Lower leg skin (tissue), 4 donors: ENCODE data around the gene OGDHL. TPM values are rescaled to one million over a fixed set of nuclear protein-coding genes. Genes with fewer than 3 reads are reported as not detected.

Experiments used
- DNase-seq, 2 donors: peaks; one replicate each; pipeline ENCODE4 v3.0.0-alpha.2; 2019; ENCODE audit warnings: low spot score in 2 of 2
- H3K4me3 ChIP-seq: fragments of 200-600 bp; sonication (generic); 2 replicates; pipeline ENCODE4 v1.5.1; 2017; ENCODE audit warnings: mild to moderate bottlenecking, low read depth; ENCODE audit not compliant: poor library complexity, severe bottlenecking
- POLR2A ChIP-seq, 2 donors: fragments of 450-650 bp; IDR thresholded peaks; one replicate each; pipeline ENCODE4 v1.6.1; 2016 to 2017; ENCODE audit warnings: antibody characterized with exemption in 2 of 2, mild to moderate bottlenecking in 1 of 2, moderate library complexity in 1 of 2
- WGBS, 2 donors: methylation state at CpG; one replicate each; pipeline ENCODE4 v1.1.5; 2018; 5-methylcytosine and 5-hydroxymethylcytosine counted together
- intact Hi-C: fragments of 100-400 bp; cut with DNase I; formaldehyde crosslinking; loops from one replicate; pipeline ENCODE4 v1.15.0; 2023; ENCODE audit warnings: low total_unique reads
- total RNA-seq, 4 donors: library from RNA; depleted of rRNA; stranded (reverse); fragments of >200 nt; gene quantifications; one replicate each; pipeline ENCODE4 v1.1.0, GENCODE V29; 2016
- TF ChIP-seq, protein P1 (sequence below), 3 donors: fragments of 450-650 bp; IDR thresholded peaks; one replicate each; pipeline ENCODE4 v1.5.1; 2016; ENCODE audit warnings: antibody characterized with exemption in 3 of 3, mild to moderate bottlenecking in 3 of 3, moderate library complexity in 2 of 3

The OGDHL gene
- under 1 TPM in 2 of 4 donors, not detected in 2; 0.10 to 0.16 TPM for total RNA-seq

DNA sequence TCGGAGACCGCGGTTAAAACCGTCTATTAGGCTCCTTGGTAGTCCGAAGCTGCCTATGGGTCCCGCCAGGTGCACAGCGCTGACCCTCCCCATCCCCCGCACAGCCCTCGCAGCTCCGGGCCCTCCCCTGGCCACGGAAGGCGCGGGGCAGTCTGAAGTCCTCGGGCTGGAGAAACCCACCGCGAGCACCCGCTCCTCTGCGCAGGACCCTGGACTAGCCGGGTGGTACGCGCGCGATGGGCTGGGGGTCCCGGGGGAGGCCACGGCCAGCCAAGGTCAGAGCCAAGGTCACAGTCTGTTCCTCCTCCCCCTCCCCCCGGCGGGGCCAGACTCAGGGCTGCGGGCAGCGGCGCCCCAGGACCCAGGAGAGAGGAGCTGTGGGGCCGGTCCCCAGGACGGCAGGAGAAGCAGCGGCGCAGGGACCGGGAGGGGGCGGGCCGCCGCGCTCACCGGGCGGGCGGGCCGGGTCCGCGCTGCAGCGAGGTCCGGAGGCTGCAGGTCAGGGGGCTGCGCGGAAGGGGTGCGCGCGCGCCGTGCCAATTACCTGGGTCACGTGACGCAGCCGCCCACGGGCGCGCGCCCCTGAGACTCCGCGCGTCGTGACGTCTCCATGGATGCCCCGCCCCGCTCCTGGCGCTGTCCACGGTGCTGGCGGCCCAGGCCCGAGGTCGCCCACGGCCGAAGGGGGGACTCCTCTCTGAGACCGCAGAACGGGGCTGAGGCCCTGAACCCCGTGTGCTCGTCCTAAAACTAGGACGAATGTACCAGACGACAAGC lies at the start of gene OGDHL:
Gene OGDHL, minus strand, starts transcription at position 535 of the 777 bp plus-strand sequence. CDS start 3,731 bp downstream, outside the sequence.
- intact Hi-C loops = no loop called here
- no peak within 1 kb of the TSS for H3K4me3 ChIP-seq
- DNase-seq = peak in 1 of 2 donors; percentile 80
- TF ChIP-seq, protein P1, sequence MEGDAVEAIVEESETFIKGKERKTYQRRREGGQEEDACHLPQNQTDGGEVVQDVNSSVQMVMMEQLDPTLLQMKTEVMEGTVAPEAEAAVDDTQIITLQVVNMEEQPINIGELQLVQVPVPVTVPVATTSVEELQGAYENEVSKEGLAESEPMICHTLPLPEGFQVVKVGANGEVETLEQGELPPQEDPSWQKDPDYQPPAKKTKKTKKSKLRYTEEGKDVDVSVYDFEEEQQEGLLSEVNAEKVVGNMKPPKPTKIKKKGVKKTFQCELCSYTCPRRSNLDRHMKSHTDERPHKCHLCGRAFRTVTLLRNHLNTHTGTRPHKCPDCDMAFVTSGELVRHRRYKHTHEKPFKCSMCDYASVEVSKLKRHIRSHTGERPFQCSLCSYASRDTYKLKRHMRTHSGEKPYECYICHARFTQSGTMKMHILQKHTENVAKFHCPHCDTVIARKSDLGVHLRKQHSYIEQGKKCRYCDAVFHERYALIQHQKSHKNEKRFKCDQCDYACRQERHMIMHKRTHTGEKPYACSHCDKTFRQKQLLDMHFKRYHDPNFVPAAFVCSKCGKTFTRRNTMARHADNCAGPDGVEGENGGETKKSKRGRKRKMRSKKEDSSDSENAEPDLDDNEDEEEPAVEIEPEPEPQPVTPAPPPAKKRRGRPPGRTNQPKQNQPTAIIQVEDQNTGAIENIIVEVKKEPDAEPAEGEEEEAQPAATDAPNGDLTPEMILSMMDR (IDR thresholded peaks at IDR 0.05) = no peak
- 1 to 4% methylated on average over 30 to 46 of the region's 81 CpGs for WGBS, 2 donors

DNA sequence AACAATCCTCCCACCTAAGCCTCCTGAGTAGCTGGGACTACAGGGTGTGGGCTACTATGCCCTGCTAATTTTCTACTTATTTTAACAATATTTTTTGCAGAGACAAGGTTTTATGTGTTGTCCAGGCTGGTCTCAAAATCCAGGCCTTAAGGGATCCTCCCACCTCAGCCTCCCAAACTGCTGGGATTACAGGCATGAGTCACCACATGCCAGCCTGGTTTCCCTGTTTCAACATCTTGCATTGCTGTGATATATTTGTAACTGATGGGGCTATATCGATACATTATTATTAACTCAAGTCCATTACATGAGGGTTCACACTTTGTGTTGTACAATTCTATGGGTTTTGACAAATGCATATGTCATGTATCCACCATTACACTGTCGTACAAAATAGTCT lies 41.9 kb upstream of the OGDHL start:
- intact Hi-C loops = no loop called here
- WGBS, 2 donors = 93 to 97% methylated on average over 2 of the region's 2 CpGs
- DNase-seq = no peak
- no peak for TF ChIP-seq POLR2A (IDR thresholded peaks at IDR 0.05)
- TF ChIP-seq, protein P1 (IDR thresholded peaks at IDR 0.05) = no peak
- no peak overlapping the region for H3K4me3 ChIP-seq

DNA sequence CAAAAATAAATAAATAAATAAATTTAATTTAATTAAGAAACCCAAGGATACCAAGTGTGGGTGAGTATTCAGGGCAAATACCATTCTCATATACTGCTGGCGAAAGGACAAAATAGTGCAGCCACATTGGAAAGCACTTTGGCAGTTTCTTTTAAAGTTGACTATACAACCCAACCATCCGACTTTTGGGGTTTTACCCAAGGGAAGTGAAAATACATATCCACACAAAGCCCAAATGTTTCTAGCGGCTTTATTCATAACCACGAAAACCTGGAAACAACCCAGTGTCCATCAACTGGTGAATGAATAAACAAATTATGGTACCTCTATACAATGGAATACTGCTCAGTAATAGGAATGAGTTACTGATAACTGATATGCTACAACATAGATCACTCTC lies 36.2 kb upstream of the OGDHL start:
- DNase-seq = no peak
- WGBS, 2 donors = 83 to 85% methylated on average over 4 of the region's 4 CpGs
- no peak overlapping the region for H3K4me3 ChIP-seq
- TF ChIP-seq, protein P1 (IDR thresholded peaks at IDR 0.05) = no peak
- TF ChIP-seq POLR2A (IDR thresholded peaks at IDR 0.05) = no peak
- intact Hi-C loops = no loop called here

DNA sequence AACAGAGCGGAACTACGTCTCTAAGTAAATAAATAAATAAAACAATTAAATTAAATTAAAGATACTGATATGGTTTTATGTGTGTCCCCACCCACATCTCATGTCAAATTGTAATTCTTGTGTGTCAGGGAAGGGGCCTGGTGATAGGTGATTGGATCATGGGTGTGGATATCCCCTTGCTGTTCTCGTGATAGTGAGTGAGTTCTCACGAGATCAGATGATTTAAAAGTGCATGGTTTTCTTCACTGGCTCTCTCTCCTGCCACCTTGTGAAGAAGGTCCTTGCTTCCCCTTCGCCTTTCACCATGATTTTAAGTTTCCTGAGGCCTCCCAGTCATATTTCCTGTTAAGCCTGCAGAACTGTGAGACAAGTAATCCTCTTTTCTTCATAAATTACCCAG lies 29.0 kb upstream of the OGDHL start:
- intact Hi-C loops = no loop called here
- H3K4me3 ChIP-seq = no peak overlapping the region
- DNase-seq = no peak
- TF ChIP-seq POLR2A (IDR thresholded peaks at IDR 0.05) = no peak
- TF ChIP-seq, protein P1 (IDR thresholded peaks at IDR 0.05) = no peak
- WGBS, 2 donors = 70 to 83% methylated on average over 5 of the region's 5 CpGs

DNA sequence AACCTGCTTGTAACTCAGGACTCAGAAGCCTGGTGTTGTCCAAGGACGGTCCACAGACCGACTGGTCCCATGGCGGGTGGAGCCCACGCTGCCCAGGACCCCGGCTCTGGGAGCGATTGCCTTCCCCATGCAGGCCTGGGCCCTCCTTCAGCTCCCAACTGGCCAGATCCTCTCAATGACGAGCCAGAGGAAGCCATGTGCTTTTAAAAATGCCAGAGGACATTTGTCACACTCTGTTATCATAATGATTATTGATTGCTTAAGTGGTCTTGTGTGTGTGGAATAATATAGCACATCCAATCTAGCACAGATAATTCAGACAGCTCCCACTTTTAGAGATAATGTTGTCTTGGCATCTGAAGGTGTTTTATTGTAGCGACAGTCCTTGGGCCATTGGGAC lies 22.6 kb upstream of the OGDHL start:
- TF ChIP-seq, protein P1 (IDR thresholded peaks at IDR 0.05) = no peak
- TF ChIP-seq POLR2A (IDR thresholded peaks at IDR 0.05) = no peak
- DNase-seq = no peak
- 78 to 86% methylated on average over 8 of the region's 8 CpGs for WGBS, 2 donors
- intact Hi-C loops = no loop called here
- H3K4me3 ChIP-seq = no peak overlapping the region

DNA sequence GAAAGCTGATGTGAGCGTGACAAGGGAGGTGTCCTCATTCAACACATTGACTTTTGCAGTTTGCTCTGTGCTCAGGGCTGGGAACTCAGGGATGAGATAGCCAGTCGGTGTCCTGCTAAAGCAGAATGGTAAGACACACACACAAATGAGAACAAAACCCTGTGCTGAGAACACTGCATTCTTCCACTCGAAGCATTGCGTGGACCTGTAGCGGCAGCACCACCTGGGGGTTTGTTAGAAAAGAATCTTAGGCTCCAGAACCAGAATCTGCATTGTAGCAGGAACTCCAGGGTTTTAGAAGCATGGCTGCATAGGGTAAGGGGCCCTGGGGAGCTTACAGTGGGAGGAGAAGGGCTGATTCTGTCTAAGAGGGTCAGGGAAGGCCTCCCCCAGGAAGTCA lies 21.5 kb upstream of the OGDHL start:
- H3K4me3 ChIP-seq = no peak overlapping the region
- TF ChIP-seq, protein P1 (IDR thresholded peaks at IDR 0.05) = no peak
- no peak for TF ChIP-seq POLR2A (IDR thresholded peaks at IDR 0.05)
- WGBS, 2 donors = 62 to 67% methylated on average over 5 of the region's 5 CpGs
- DNase-seq = peak in 1 of 2 donors; percentile 26
- intact Hi-C loops = no loop called here
